Left renal pelvis (tissue), 4 donors: ENCODE measurements around the gene TBX15. TPM values are rescaled to one million over a fixed set of nuclear protein-coding genes. Genes with fewer than 3 reads are reported as not detected.

Experiments used
- DNase-seq, 4 donors: peaks; one replicate each; pipeline ENCODE4 v3.0.0-alpha.2; 2013; ENCODE audit warnings: low read depth in 4 of 4, low spot score in 3 of 4
- polyA plus RNA-seq, 4 donors: library from polyadenylated mRNA; unstranded; fragments of 120-200 nt; gene quantifications; one replicate each; pipeline ENCODE4 v1.2.1, GENCODE V29; 2013; ENCODE audit not compliant: insufficient read length in 4 of 4

The TBX15 gene
- polyA plus RNA-seq, 4 donors: 0.20 to 0.37 (median 0.29) TPM

- no peak for DNase-seq
These were observed 14.0 kb upstream of the TBX15 start for GRCh38 chr1:119002028-119002686.

- DNase-seq: no peak
These were observed 13.3 kb upstream of the TBX15 start for GRCh38 chr1:119001181-119002027.

- DNase-seq: no peak
These were observed 12.4 kb upstream of the TBX15 start for GRCh38 chr1:119000371-119001180.

- no peak for DNase-seq
These were observed 11.4 kb upstream of the TBX15 start for GRCh38 chr1:118999348-119000071.

- no peak for DNase-seq
These were observed 10.0 kb upstream of the TBX15 start for GRCh38 chr1:118998171-118998570.

- DNase-seq: no peak
These were observed 9.1 kb upstream of the TBX15 start for GRCh38 chr1:118997225-118997624.

- DNase-seq: no peak
These were observed 7.3 kb upstream of the TBX15 start for GRCh38 chr1:118995312-118996016.

GRCh38 chr1:118993700-118994026 is 5.5 kb upstream of the TBX15 start:
- no peak for DNase-seq

- DNase-seq: no peak
These were observed 4.9 kb upstream of the TBX15 start for GRCh38 chr1:118992868-118993699.

- no peak for DNase-seq
These were observed 4.2 kb upstream of the TBX15 start for GRCh38 chr1:118992237-118992825.

GRCh38 chr1:118991448-118991847 is 3.3 kb upstream of the TBX15 start:
- DNase-seq: no peak

- DNase-seq: no peak
These were observed 2.5 kb upstream of the TBX15 start for GRCh38 chr1:118990513-118991152.

GRCh38 chr1:118989878-118990378 is 1.8 kb upstream of the TBX15 start:
- DNase-seq: no peak

- DNase-seq: no peak
These were observed 1.1 kb upstream of the TBX15 start for GRCh38 chr1:118989006-118989815.

- DNase-seq: no peak
These were observed 516 bp downstream of the TBX15 start for GRCh38 chr1:118987468-118988185.

GRCh38 chr1:118986555-118987467 is 1.3 kb downstream of the TBX15 start:
- DNase-seq: no peak
